GM12874 (cell line): ENCODE measurements around the gene ZCWPW1.

ENCODE experiments used
- CTCF ChIP-seq: IDR thresholded peaks from 2 replicates; pipeline ENCODE4 v1.5.1; 2011; ENCODE audit warnings: low read depth, mild to moderate bottlenecking, control low read depth, low read length, moderate library complexity; ENCODE audit not compliant: insufficient read depth

The ZCWPW1 gene

GRCh38 chr7:100389437-100390088 is 38.9 kb downstream of the ZCWPW1 start:
- no peak for TF ChIP-seq CTCF

DNA sequence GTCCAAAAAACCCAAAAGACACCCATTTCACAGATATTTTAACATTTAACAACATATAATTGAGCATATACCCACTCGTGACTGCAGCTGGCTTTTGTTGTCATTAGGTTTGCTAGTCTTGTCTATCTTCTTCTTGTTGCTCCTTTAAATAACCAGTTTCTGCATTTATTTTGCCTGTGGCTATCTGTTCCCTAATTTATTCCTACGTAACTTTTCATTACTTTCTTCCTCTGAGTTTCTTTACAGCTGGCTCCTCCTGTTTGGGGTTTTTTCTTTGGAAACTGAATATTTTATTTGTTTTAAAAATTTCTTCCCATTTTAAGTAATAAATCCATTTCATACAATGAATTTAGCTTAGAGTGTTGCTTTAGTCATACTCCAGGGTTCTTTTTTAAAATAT is 40.8 kb downstream of the ZCWPW1 start:
- no peak for TF ChIP-seq CTCF

DNA sequence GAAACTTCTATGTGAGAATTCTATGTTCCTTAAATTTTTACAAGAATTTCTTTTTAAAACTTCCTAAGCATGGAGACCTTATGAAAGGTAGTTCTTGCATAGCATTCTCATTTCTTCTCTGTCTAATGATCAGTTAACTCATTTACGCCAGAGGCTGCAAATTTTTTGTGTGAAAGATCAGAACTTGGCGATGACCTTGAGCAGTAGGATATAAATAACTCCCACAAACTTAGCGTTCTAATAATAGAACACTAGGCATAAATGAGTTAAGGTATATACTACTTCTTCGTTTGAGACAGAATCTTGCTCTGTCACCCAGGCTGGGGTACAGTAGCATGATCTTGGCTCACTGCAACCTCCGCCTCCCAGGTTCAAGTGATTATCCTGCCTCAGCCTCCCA is 41.6 kb downstream of the ZCWPW1 start:
- TF ChIP-seq CTCF, result no peak

- no peak for TF ChIP-seq CTCF
These were observed 43.7 kb downstream of the ZCWPW1 start for GRCh38 chr7:100384628-100385294.

GRCh38 chr7:100380196-100380595 is 48.3 kb downstream of the ZCWPW1 start:
- TF ChIP-seq CTCF, result no peak

GRCh38 chr7:100378114-100378755 is 50.3 kb downstream of the ZCWPW1 start:
- TF ChIP-seq CTCF, result no peak

DNA sequence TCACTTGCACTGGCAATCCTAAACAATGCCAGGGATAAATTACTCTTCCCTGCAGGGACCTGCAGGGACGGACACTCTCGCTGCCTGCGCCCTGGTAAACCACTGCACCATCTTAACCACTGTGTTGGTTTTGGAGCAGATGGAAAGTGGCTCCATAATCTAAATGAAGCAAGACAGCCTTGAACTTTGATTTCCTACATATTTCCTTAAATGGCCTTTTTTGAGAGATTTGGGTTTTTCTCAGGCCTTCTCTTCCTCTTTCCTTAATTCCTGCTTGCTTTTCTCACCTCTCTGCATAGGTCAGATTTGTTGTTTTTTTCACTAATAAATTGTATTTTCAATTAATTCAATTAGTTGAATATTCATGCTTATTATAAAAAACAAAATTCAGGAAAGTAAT is 52.4 kb downstream of the ZCWPW1 start:
- no peak for TF ChIP-seq CTCF
